GM23338 (cell line): ENCODE results near the gene DCAF4. TPM values are rescaled to one million over a fixed set of nuclear protein-coding genes. Genes with fewer than 3 reads are reported as not detected.

ENCODE experiments used
- ATAC-seq: fragments of 200-7000 bp; cut with Tn5 transposase; 3 replicates; pipeline ENCODE4 v1.9.1; 2020
- DNase-seq: peaks from one replicate; pipeline ENCODE4 v3.0.0-alpha.2; 2015; ENCODE audit warnings: low spot score
- H2AFZ ChIP-seq: fragments of 200-600 bp; sonication (generic); 2 replicates; pipeline ENCODE4 v1.8.0; 2016; ENCODE audit warnings: antibody characterized with exemption, mild to moderate bottlenecking, moderate library complexity
- H3F3A ChIP-seq: fragments of 200-600 bp; sonication (generic); replicated peaks from 2 replicates; pipeline ENCODE4 v1.8.0; 2017; ENCODE audit warnings: antibody characterized with exemption, mixed run types, low read depth
- H3K27ac ChIP-seq: fragments of 200-600 bp; sonication (generic); 2 replicates; pipeline ENCODE4 v1.6.1; 2016; ENCODE audit warnings: low read depth
- H3K27me3 ChIP-seq: fragments of 200-600 bp; sonication (generic); 2 replicates; pipeline ENCODE4 v1.8.0; 2016; ENCODE audit warnings: mild to moderate bottlenecking, mixed run types, moderate library complexity; ENCODE audit not compliant: insufficient read depth
- H3K36me3 ChIP-seq: fragments of 200-600 bp; sonication (generic); 2 replicates; pipeline ENCODE4 v1.8.0; 2016; ENCODE audit warnings: mild to moderate bottlenecking; ENCODE audit not compliant: insufficient read depth
- H3K4me1 ChIP-seq: fragments of 200-600 bp; sonication (generic); 2 replicates; pipeline ENCODE4 v1.8.0; 2016; ENCODE audit warnings: mild to moderate bottlenecking, moderate library complexity; ENCODE audit not compliant: insufficient read depth
- H3K4me2 ChIP-seq: fragments of 200-600 bp; sonication (generic); 2 replicates; pipeline ENCODE4 v1.7.1; 2017; ENCODE audit warnings: mixed run types
- H3K4me3 ChIP-seq: fragments of 200-600 bp; sonication (generic); 2 replicates; pipeline ENCODE4 v1.6.1; 2016; ENCODE audit warnings: mixed run types
- H3K79me2 ChIP-seq: fragments of 200-600 bp; sonication (generic); replicated peaks from 2 replicates; pipeline ENCODE4 v1.8.0; 2017; ENCODE audit warnings: mild to moderate bottlenecking; ENCODE audit not compliant: insufficient read depth
- H3K9me2 ChIP-seq: fragments of 200-600 bp; sonication (generic); 2 replicates; pipeline ENCODE4 v1.8.0; 2017; ENCODE audit not compliant: insufficient read depth
- H4K20me1 ChIP-seq: fragments of 200-600 bp; sonication (generic); replicated peaks from 2 replicates; pipeline ENCODE4 v1.8.0; 2017; ENCODE audit warnings: mild to moderate bottlenecking; ENCODE audit not compliant: insufficient read depth
- H3K27ac Mint-ChIP-seq: 2 replicates; pipeline ENCODE4 v1.8.0; 2020; ENCODE audit warnings: inconsistent platforms, mild to moderate bottlenecking, moderate library complexity, mixed read lengths
- H3K27me3 Mint-ChIP-seq: 3 replicates; pipeline ENCODE4 v1.8.0; 2022; ENCODE audit warnings: low read depth, mild to moderate bottlenecking, moderate library complexity, mixed read lengths, inconsistent platforms; ENCODE audit not compliant: insufficient read depth, poor library complexity
- H3K36me3 Mint-ChIP-seq: 3 replicates; pipeline ENCODE4 v1.8.0; 2021; ENCODE audit warnings: low read depth, mild to moderate bottlenecking, inconsistent platforms, moderate library complexity, mixed read lengths
- H3K4me1 Mint-ChIP-seq: 3 replicates; pipeline ENCODE4 v1.8.0; 2020; ENCODE audit warnings: mild to moderate bottlenecking, inconsistent platforms, mixed read lengths
- H3K4me3 Mint-ChIP-seq: 3 replicates; pipeline ENCODE4 v1.8.0; 2021; ENCODE audit warnings: moderate library complexity, mild to moderate bottlenecking, inconsistent platforms, mixed read lengths
- H3K9me3 Mint-ChIP-seq: 3 replicates; pipeline ENCODE4 v1.8.0; 2020; ENCODE audit warnings: moderate library complexity, mild to moderate bottlenecking, inconsistent platforms, mixed read lengths
- CREB1 ChIP-seq: fragments of 250-450 bp; sonication (Bioruptor Pico); IDR thresholded peaks from 2 replicates; pipeline ENCODE4 v1.5.0; 2020; ENCODE audit warnings: low read depth, mild to moderate bottlenecking, moderate library complexity
- EZH2 ChIP-seq: fragments of 200-600 bp; sonication (generic); IDR thresholded peaks from one replicate; pipeline ENCODE4 v1.8.0; 2017; ENCODE audit warnings: antibody characterized with exemption, mild to moderate bottlenecking, low read depth; ENCODE audit not compliant: unreplicated experiment
- EZH2phosphoT487 ChIP-seq: fragments of 200-600 bp; sonication (generic); IDR thresholded peaks from one replicate; pipeline ENCODE4 v1.8.1; 2018; ENCODE audit warnings: antibody characterized with exemption; ENCODE audit not compliant: unreplicated experiment
- JUNB ChIP-seq: IDR thresholded peaks from one replicate; pipeline ENCODE4 v1.6.1; 2016; ENCODE audit warnings: antibody characterized with exemption; ENCODE audit not compliant: unreplicated experiment
- POLR2AphosphoS5 ChIP-seq: IDR thresholded peaks from 2 replicates; pipeline ENCODE4 v1.6.1; 2016; ENCODE audit warnings: antibody characterized with exemption, low read depth
- REST ChIP-seq: IDR thresholded peaks from one replicate; pipeline ENCODE4 v1.6.1; 2018; ENCODE audit warnings: antibody characterized with exemption; ENCODE audit not compliant: unreplicated experiment
- STAT1 ChIP-seq: IDR thresholded peaks from one replicate; pipeline ENCODE4 v1.6.1; 2016; ENCODE audit warnings: antibody characterized with exemption; ENCODE audit not compliant: unreplicated experiment
- ZNF114 ChIP-seq: fragments of 250-450 bp; sonication (Bioruptor Pico); IDR thresholded peaks from 2 replicates; pipeline ENCODE4 v1.5.0; 2020; ENCODE audit warnings: mild to moderate bottlenecking, moderate library complexity
- ZNF331 ChIP-seq: fragments of 250-450 bp; sonication (Bioruptor Pico); IDR thresholded peaks from 2 replicates; pipeline ENCODE4 v1.5.0; 2020; ENCODE audit warnings: low read depth, mild to moderate bottlenecking, moderate library complexity
- polyA plus RNA-seq: library from polyadenylated mRNA; unstranded; fragments of >200 nt; fragmentation: Nextera tagmentation; extraction: Ambion mirVana; gene quantifications from 2 replicates; pipeline ENCODE4 v1.2.1, GENCODE V29; 2016
- total RNA-seq: library from RNA; depleted of rRNA; stranded (reverse); fragments of >200 nt; shearing (Covaris generic); gene quantifications from 2 replicates; pipeline ENCODE4 v1.2.3, GENCODE V29; 2014
- TF ChIP-seq, protein P1 (sequence below), 2 experiments: fragments of 200-600 bp in 1 of 2; sonication (generic) in 1 of 2; conservative IDR thresholded peaks; 2 replicates each; pipeline versions ENCODE4 v1.5.1 to v1.6.1; 2016 to 2017; ENCODE audit warnings: antibody characterized with exemption in 2 of 2, low read depth in 2 of 2, mild to moderate bottlenecking in 2 of 2, moderate library complexity in 1 of 2

Gene DCAF4
- total and polyA plus RNA-seq, 2 experiments from 2014 or later, result 17.5 to 39.3 TPM

DNA sequence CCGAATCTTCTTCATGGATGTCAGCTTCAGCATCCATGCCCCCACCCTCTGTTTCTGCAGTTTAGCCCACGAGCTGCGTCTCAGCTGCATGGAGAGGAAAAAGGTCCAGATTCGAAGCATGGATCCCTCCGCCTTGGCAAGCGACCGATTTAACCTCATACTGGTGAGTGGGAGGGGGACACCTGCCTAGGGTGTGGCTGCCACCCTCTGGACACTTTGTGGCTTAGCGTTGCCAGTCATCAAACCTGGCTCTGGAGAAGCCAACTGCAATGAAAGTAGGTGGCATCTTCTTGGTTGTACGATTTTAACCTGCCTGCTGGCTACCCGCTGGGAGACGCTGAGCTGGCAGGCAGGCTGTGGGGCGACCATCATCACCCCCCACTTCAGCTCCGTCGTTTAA lies 16.7 kb downstream of the DCAF4 start:
- no peak overlapping the region for H2AFZ ChIP-seq
- no peaks in the 10 kb centered on the region for H3F3A ChIP-seq
- peak; percentile 47 for ATAC-seq
- no peaks in the 10 kb centered on the region for H3K9me2 ChIP-seq
- no peaks in the 10 kb centered on the region for H3K4me1 ChIP-seq
- H3K4me1 Mint-ChIP-seq, result no peaks in the 10 kb centered on the region; the same call in 2 of the 3 replicates
- no peak overlapping the region for H3K4me2 ChIP-seq
- H3K79me2 ChIP-seq, result no peaks in the 10 kb centered on the region
- no peak overlapping the region for H3K4me3 Mint-ChIP-seq
- DNase-seq, result peak; percentile 42
- no peaks in the 10 kb centered on the region for H3K27me3 Mint-ChIP-seq
- peaks cover 28% of the 10 kb centered on the region for H3K36me3 Mint-ChIP-seq
- no peak overlapping the region for H3K27ac ChIP-seq
- no peak for TF ChIP-seq ZNF331 (CRISPR knock-in tag)
- TF ChIP-seq, protein P1, sequence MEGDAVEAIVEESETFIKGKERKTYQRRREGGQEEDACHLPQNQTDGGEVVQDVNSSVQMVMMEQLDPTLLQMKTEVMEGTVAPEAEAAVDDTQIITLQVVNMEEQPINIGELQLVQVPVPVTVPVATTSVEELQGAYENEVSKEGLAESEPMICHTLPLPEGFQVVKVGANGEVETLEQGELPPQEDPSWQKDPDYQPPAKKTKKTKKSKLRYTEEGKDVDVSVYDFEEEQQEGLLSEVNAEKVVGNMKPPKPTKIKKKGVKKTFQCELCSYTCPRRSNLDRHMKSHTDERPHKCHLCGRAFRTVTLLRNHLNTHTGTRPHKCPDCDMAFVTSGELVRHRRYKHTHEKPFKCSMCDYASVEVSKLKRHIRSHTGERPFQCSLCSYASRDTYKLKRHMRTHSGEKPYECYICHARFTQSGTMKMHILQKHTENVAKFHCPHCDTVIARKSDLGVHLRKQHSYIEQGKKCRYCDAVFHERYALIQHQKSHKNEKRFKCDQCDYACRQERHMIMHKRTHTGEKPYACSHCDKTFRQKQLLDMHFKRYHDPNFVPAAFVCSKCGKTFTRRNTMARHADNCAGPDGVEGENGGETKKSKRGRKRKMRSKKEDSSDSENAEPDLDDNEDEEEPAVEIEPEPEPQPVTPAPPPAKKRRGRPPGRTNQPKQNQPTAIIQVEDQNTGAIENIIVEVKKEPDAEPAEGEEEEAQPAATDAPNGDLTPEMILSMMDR (conservative IDR thresholded peaks at IDR 0.05; ENCODE audit: low read depth in 2 of 2), result peak; percentile 18 to 60; a peak in 2 of 4 replicates
- H3K36me3 ChIP-seq, result peaks cover 12% of the 10 kb centered on the region; the same call in 1 of the 2 replicates
- no peak overlapping the region for H3K27ac Mint-ChIP-seq
- H3K9me3 Mint-ChIP-seq, result no peaks in the 10 kb centered on the region
- no peaks in the 10 kb centered on the region for H3K27me3 ChIP-seq
- no peak overlapping the region for H3K4me3 ChIP-seq
- H4K20me1 ChIP-seq, result no peaks in the 10 kb centered on the region

- no peak overlapping the region for H3K27ac ChIP-seq
- H3K9me3 Mint-ChIP-seq, result no peaks in the 10 kb centered on the region
- no peaks in the 10 kb centered on the region for H3K27me3 Mint-ChIP-seq
- H3F3A ChIP-seq, result no peaks in the 10 kb centered on the region
- H3K4me1 ChIP-seq, result no peaks in the 10 kb centered on the region
- H3K79me2 ChIP-seq, result no peaks in the 10 kb centered on the region
- peaks cover 12% of the 10 kb centered on the region; the same call in 1 of the 2 replicates for H3K36me3 ChIP-seq
- no peak overlapping the region for H3K4me2 ChIP-seq
- H3K4me3 ChIP-seq, result no peak overlapping the region
- H3K9me2 ChIP-seq, result no peaks in the 10 kb centered on the region
- H3K27ac Mint-ChIP-seq, result no peak overlapping the region
- DNase-seq, result no peak
- H3K4me3 Mint-ChIP-seq, result no peak overlapping the region
- no peaks in the 10 kb centered on the region for H4K20me1 ChIP-seq
- H3K4me1 Mint-ChIP-seq, result no peaks in the 10 kb centered on the region; the same call in 2 of the 3 replicates
- H2AFZ ChIP-seq, result no peak overlapping the region
- H3K36me3 Mint-ChIP-seq, result peaks cover 23% of the 10 kb centered on the region
- no peaks in the 10 kb centered on the region for H3K27me3 ChIP-seq
- ATAC-seq, result no peak
- TF ChIP-seq JUNB (no peak), POLR2AphosphoS5 (no peak), CREB1 (CRISPR knock-in tag) (no peak), REST (no peak), EZH2 (no peak), ZNF114 (CRISPR knock-in tag) (no peak), STAT1 (no peak), ZNF331 (CRISPR knock-in tag) (no peak), EZH2phosphoT487 (no peak)
Observed at GRCh38 chr14:72943876-72944430, 17.7 kb downstream of the DCAF4 start.
